HL-60/S4 treated with retinoic acid at 250 ng/mL for 4 days and 3 days (cell line): ENCODE data around the gene HOXA4.

Source experiments
- in situ Hi-C: fragments of 300-500 bp; cut with MboI; formaldehyde crosslinking; loops from 2 replicates; pipeline ENCODE4 v1.7.0; 2022; ENCODE audit warnings: low sequenced_read_pairs

HOXA4 gene

GRCh38 chr7:27130540-27131389 lies at the start of gene HOXA4:
HOXA4 (minus strand) TSS chr7:27130757; CDS start chr7:27130733, 24 bp downstream.
- in situ Hi-C loops, result no loop called here

GRCh38 chr7:27179503-27180430 lies 49.2 kb upstream of the HOXA4 start:
- in situ Hi-C loops, result loop anchor here (25.0 kb wide), 1 partner anchor 1292 kb away; no protein-coding TSS in a partner anchor

GRCh38 chr7:27179030-27179429 lies 48.5 kb upstream of the HOXA4 start:
- in situ Hi-C loops, result loop anchor here (25.0 kb wide), 1 partner anchor 1292 kb away; no protein-coding TSS in a partner anchor

GRCh38 chr7:27178366-27178765 lies 47.8 kb upstream of the HOXA4 start:
- in situ Hi-C loops, result loop anchor here (25.0 kb wide), 1 partner anchor 1291 kb away; no protein-coding TSS in a partner anchor

- in situ Hi-C loops, result loop anchor here (25.0 kb wide), 1 partner anchor 1291 kb away; no protein-coding TSS in a partner anchor
Observed at GRCh38 chr7:27177795-27178320, 47.3 kb upstream of the HOXA4 start.

- in situ Hi-C loops, result loop anchor here (25.0 kb wide), 1 partner anchor 1290 kb away; no protein-coding TSS in a partner anchor
Observed at GRCh38 chr7:27176962-27177794, 46.6 kb upstream of the HOXA4 start.

GRCh38 chr7:27176524-27176845 lies 45.9 kb upstream of the HOXA4 start:
- in situ Hi-C loops, result loop anchor here (25.0 kb wide), 1 partner anchor 1289 kb away; no protein-coding TSS in a partner anchor

GRCh38 chr7:27175626-27176523 lies 45.3 kb upstream of the HOXA4 start:
- in situ Hi-C loops, result loop anchor here (25.0 kb wide), 1 partner anchor 1289 kb away; no protein-coding TSS in a partner anchor

GRCh38 chr7:27174874-27175625 lies 44.5 kb upstream of the HOXA4 start:
- in situ Hi-C loops, result loop anchor here (25.0 kb wide), 1 partner anchor 1288 kb away; no protein-coding TSS in a partner anchor

GRCh38 chr7:27173956-27174873 lies 43.7 kb upstream of the HOXA4 start, which contains the start of gene HOXA10:
HOXA10 (minus strand) TSS chr7:27174320; CDS start chr7:27174306, 14 bp downstream.
- in situ Hi-C loops, result no loop called here

- in situ Hi-C loops, result no loop called here
Observed at GRCh38 chr7:27173511-27173955, 43.0 kb upstream of the HOXA4 start.

- in situ Hi-C loops, result no loop called here
Observed at GRCh38 chr7:27172823-27173510, 42.4 kb upstream of the HOXA4 start.

- in situ Hi-C loops, result no loop called here
Observed at GRCh38 chr7:27172315-27172774, 41.8 kb upstream of the HOXA4 start.

- in situ Hi-C loops, result no loop called here
Observed at GRCh38 chr7:27171637-27172314, 41.2 kb upstream of the HOXA4 start.

GRCh38 chr7:27171325-27171636 lies 40.7 kb upstream of the HOXA4 start:
- in situ Hi-C loops, result no loop called here
